Muscle layer of duodenum (tissue), 2 donors: Measurements from ENCODE around the gene FOXO3.

Source experiments
- H3K27ac ChIP-seq: one replicate; pipeline ENCODE4 v1.7.0; 2013; ENCODE audit warnings: mild to moderate bottlenecking, low read length
- H3K27me3 ChIP-seq: one replicate; pipeline ENCODE4 v1.7.0; 2013; ENCODE audit warnings: low read depth, mild to moderate bottlenecking, control low read depth, low read length
- H3K36me3 ChIP-seq, 2 donors: one replicate each; pipeline ENCODE4 v1.7.0; 2013; ENCODE audit warnings: low read length in 2 of 2, control low read depth in 1 of 2, mild to moderate bottlenecking in 1 of 2; ENCODE audit not compliant: insufficient read depth in 2 of 2, control insufficient read depth in 1 of 2
- H3K4me1 ChIP-seq, 2 donors: one replicate each; pipeline ENCODE4 v1.7.0; 2013; ENCODE audit warnings: low read length in 2 of 2, mild to moderate bottlenecking in 2 of 2, control low read depth in 1 of 2, moderate library complexity in 1 of 2; ENCODE audit not compliant: insufficient read depth in 2 of 2, control insufficient read depth in 1 of 2
- H3K4me3 ChIP-seq, 2 donors: one replicate each; pipeline ENCODE4 v1.7.0; 2013; ENCODE audit warnings: low read length in 2 of 2, low read depth in 1 of 2, mild to moderate bottlenecking in 1 of 2
- H3K9me3 ChIP-seq, 2 donors: one replicate each; pipeline ENCODE4 v1.7.0; 2013; ENCODE audit warnings: low read length in 2 of 2, control low read depth in 1 of 2, mild to moderate bottlenecking in 1 of 2; ENCODE audit not compliant: control insufficient read depth in 1 of 2
- donor health status: healthy.

Gene FOXO3

GRCh38 chr6:108588586-108588985 is 27.9 kb downstream of the FOXO3 start:
- no peaks in the 10 kb centered on the region for H3K36me3 ChIP-seq
- no peaks in the 10 kb centered on the region for H3K9me3 ChIP-seq
- peaks cover 65 to 83% of the 10 kb centered on the region in 2 donors for H3K4me1 ChIP-seq
- peak overlapping the region; percentile 89 for H3K27ac ChIP-seq
- peak overlapping the region; percentile 32 to 46 for H3K4me3 ChIP-seq
- no peaks in the 10 kb centered on the region for H3K27me3 ChIP-seq

- H3K27me3 ChIP-seq: no peaks in the 10 kb centered on the region
- H3K36me3 ChIP-seq: no peaks in the 10 kb centered on the region
- H3K4me3 ChIP-seq: peak overlapping the region; percentile 32 to 46
- H3K27ac ChIP-seq: peak overlapping the region; percentile 89
- H3K9me3 ChIP-seq: no peaks in the 10 kb centered on the region
- H3K4me1 ChIP-seq: peaks cover 64 to 77% of the 10 kb centered on the region in 2 donors
Observed at GRCh38 chr6:108589244-108589791, 28.6 kb downstream of the FOXO3 start.

- no peaks in the 10 kb centered on the region for H3K36me3 ChIP-seq
- H3K9me3 ChIP-seq: no peaks in the 10 kb centered on the region
- H3K4me1 ChIP-seq: peaks cover 56 to 74% of the 10 kb centered on the region in 2 donors
- H3K27ac ChIP-seq: peak overlapping the region; percentile 78
- no peaks in the 10 kb centered on the region for H3K27me3 ChIP-seq
- H3K4me3 ChIP-seq: peak overlapping the region in 1 of 2 donors; percentile 22
Observed at GRCh38 chr6:108591040-108591816, 30.5 kb downstream of the FOXO3 start.

- Histone ChIP-seq H3K36me3 (no peaks in the 10 kb centered on the region), H3K9me3 (no peaks in the 10 kb centered on the region), H3K27me3 (no peaks in the 10 kb centered on the region), H3K4me1 (peaks cover 58 to 72% of the 10 kb centered on the region in 2 donors), H3K4me3 (peak overlapping the region in 1 of 2 donors; percentile 22), H3K27ac (peak overlapping the region; percentile 78)
Observed at GRCh38 chr6:108592371-108593337, 31.9 kb downstream of the FOXO3 start.

- no peak overlapping the region for H3K27ac ChIP-seq
Observed at GRCh38 chr6:108594151-108594550, 33.4 kb downstream of the FOXO3 start.

GRCh38 chr6:108594640-108595039 is 33.9 kb downstream of the FOXO3 start:
- Histone ChIP-seq H3K4me1 (peaks cover 42 to 58% of the 10 kb centered on the region in 2 donors), H3K36me3 (no peaks in the 10 kb centered on the region), H3K4me3 (no peak overlapping the region), H3K9me3 (no peaks in the 10 kb centered on the region), H3K27ac (no peak overlapping the region), H3K27me3 (no peaks in the 10 kb centered on the region)

More at GRCh38 chr6:108594151-108594550, 33.4 kb downstream of the FOXO3 start:
- peaks cover 47 to 63% of the 10 kb centered on the region in 2 donors for H3K4me1 ChIP-seq
- no peaks in the 10 kb centered on the region for H3K36me3 ChIP-seq
- no peak overlapping the region for H3K4me3 ChIP-seq
- H3K27me3 ChIP-seq: no peaks in the 10 kb centered on the region
- H3K9me3 ChIP-seq: no peaks in the 10 kb centered on the region

GRCh38 chr6:108596956-108597355 is 36.2 kb downstream of the FOXO3 start:
- H3K9me3 ChIP-seq: no peaks in the 10 kb centered on the region
- H3K4me3 ChIP-seq: no peak overlapping the region
- H3K4me1 ChIP-seq: peaks cover 27 to 37% of the 10 kb centered on the region in 2 donors
- no peaks in the 10 kb centered on the region for H3K27me3 ChIP-seq
- H3K27ac ChIP-seq: no peak overlapping the region
- no peaks in the 10 kb centered on the region for H3K36me3 ChIP-seq

GRCh38 chr6:108597572-108598304 is 37.0 kb downstream of the FOXO3 start:
- Histone ChIP-seq H3K36me3 (no peaks in the 10 kb centered on the region), H3K4me3 (no peak overlapping the region), H3K9me3 (no peaks in the 10 kb centered on the region), H3K4me1 (peaks cover 20 to 29% of the 10 kb centered on the region in 2 donors), H3K27me3 (no peaks in the 10 kb centered on the region), H3K27ac (peak overlapping the region; percentile 56)

- no peaks in the 10 kb centered on the region for H3K36me3 ChIP-seq
- H3K27me3 ChIP-seq: no peaks in the 10 kb centered on the region
- H3K4me3 ChIP-seq: no peak overlapping the region
- H3K27ac ChIP-seq: peak overlapping the region; percentile 56
- no peaks in the 10 kb centered on the region for H3K9me3 ChIP-seq
- H3K4me1 ChIP-seq: peaks cover 17 to 26% of the 10 kb centered on the region in 2 donors
Observed at GRCh38 chr6:108598305-108598863, 37.7 kb downstream of the FOXO3 start.

- Histone ChIP-seq H3K27ac (no peak overlapping the region), H3K4me1 (peaks cover 14 to 29% of the 10 kb centered on the region in 2 donors), H3K9me3 (no peaks in the 10 kb centered on the region)
Observed at GRCh38 chr6:108604156-108604555, 43.4 kb downstream of the FOXO3 start.

More at GRCh38 chr6:108604156-108604555, 43.4 kb downstream of the FOXO3 start:
- Histone ChIP-seq H3K36me3 (peaks cover 0 to 6% of the 10 kb centered on the region in 2 donors), H3K27me3 (no peaks in the 10 kb centered on the region), H3K4me3 (no peak overlapping the region)
